Measurements from ENCODE around the gene CCDC8. TPM values are rescaled to one million over a fixed set of nuclear protein-coding genes. Genes with fewer than 3 reads are reported as not detected.
"Not testable (repeated sequence)": the region's sequence is repeated elsewhere in the genome, so short reads cannot be mapped to it uniquely, and the experiment has no call there.

The CCDC8 gene
- total RNA-seq, 1 donor from 2014 or later = 0.07 TPM

GRCh38 chr19:46404753-46405468, 8.5 kb downstream of the CCDC8 start:
- no peak for DNase-seq (ENCODE audit: low read depth, low spot score)

- DNase-seq (ENCODE audit: low read depth, low spot score) = no peak
Observed at GRCh38 chr19:46404055-46404752, 9.2 kb downstream of the CCDC8 start.

GRCh38 chr19:46402725-46403124, 10.6 kb downstream of the CCDC8 start:
- DNase-seq (ENCODE audit: low read depth, low spot score) = no peak

GRCh38 chr19:46397801-46398479, 15.4 kb downstream of the CCDC8 start:
- DNase-seq (ENCODE audit: low read depth, low spot score) = not testable (repeated sequence)

- DNase-seq (ENCODE audit: low read depth, low spot score) = no peak
Observed at GRCh38 chr19:46394402-46394797, 19.0 kb downstream of the CCDC8 start.

- DNase-seq (ENCODE audit: low read depth, low spot score) = no peak
Observed at GRCh38 chr19:46393456-46394401, 19.6 kb downstream of the CCDC8 start.

- DNase-seq (ENCODE audit: low read depth, low spot score) = no peak
Observed at GRCh38 chr19:46392837-46393236, 20.5 kb downstream of the CCDC8 start.

- DNase-seq (ENCODE audit: low read depth, low spot score) = no peak
Observed at GRCh38 chr19:46392252-46392801, 21.0 kb downstream of the CCDC8 start.

GRCh38 chr19:46391296-46392251, 21.8 kb downstream of the CCDC8 start:
- no peak for DNase-seq (ENCODE audit: low read depth, low spot score)

GRCh38 chr19:46390866-46391265, 22.5 kb downstream of the CCDC8 start:
- no peak for DNase-seq (ENCODE audit: low read depth, low spot score)

GRCh38 chr19:46390121-46390858, 23.1 kb downstream of the CCDC8 start:
- DNase-seq (ENCODE audit: low read depth, low spot score) = no peak

- no peak for DNase-seq (ENCODE audit: low read depth, low spot score)
Observed at GRCh38 chr19:46388311-46389095, 24.9 kb downstream of the CCDC8 start.

GRCh38 chr19:46387713-46388130, 25.6 kb downstream of the CCDC8 start:
- no peak for DNase-seq (ENCODE audit: low read depth, low spot score)

GRCh38 chr19:46386996-46387712, 26.2 kb downstream of the CCDC8 start:
- DNase-seq (ENCODE audit: low read depth, low spot score) = no peak

GRCh38 chr19:46386151-46386550, 27.2 kb downstream of the CCDC8 start:
- no peak for DNase-seq (ENCODE audit: low read depth, low spot score)

- no peak for DNase-seq (ENCODE audit: low read depth, low spot score)
Observed at GRCh38 chr19:46385636-46386035, 27.7 kb downstream of the CCDC8 start.

GRCh38 chr19:46384396-46384795, 29.0 kb downstream of the CCDC8 start:
- DNase-seq (ENCODE audit: low read depth, low spot score) = no peak

GRCh38 chr19:46383846-46384245, 29.5 kb downstream of the CCDC8 start:
- DNase-seq (ENCODE audit: low read depth, low spot score) = no peak

Data from pulmonary artery endothelial cell (primary cell).